ENCODE data around the gene EPHX1. TPM values are rescaled to one million over a fixed set of nuclear protein-coding genes. Genes with fewer than 3 reads are reported as not detected.
A peak's percentile ranks its signal among the peaks of the same experiment; 100 is the strongest.

Gene EPHX1
- total RNA-seq, result 26.5 TPM

- DNase-seq, result peak; percentile 93
Observed at GRCh38 chr1:225809842-225810578, at the start of gene EPHX1. EPHX1 (plus strand) TSS chr1:225810124; CDS start chr1:225828730, 18,606 bp downstream.

GRCh38 chr1:225760531-225760930, 49.4 kb upstream of the EPHX1 start:
- DNase-seq, result no peak

GRCh38 chr1:225761395-225761794, 48.5 kb upstream of the EPHX1 start:
- peak; percentile 13 for DNase-seq

- DNase-seq, result peak; percentile 69
Observed at GRCh38 chr1:225762002-225762441, 47.9 kb upstream of the EPHX1 start.

- peak; percentile 77 for DNase-seq
Observed at GRCh38 chr1:225762444-225762843, 47.5 kb upstream of the EPHX1 start.

GRCh38 chr1:225763716-225764548, 46.0 kb upstream of the EPHX1 start:
- peak; percentile 75 for DNase-seq

GRCh38 chr1:225765982-225766674, 43.8 kb upstream of the EPHX1 start:
- no peak for DNase-seq

GRCh38 chr1:225766967-225767633, 42.8 kb upstream of the EPHX1 start:
- peak; percentile 96 for DNase-seq

GRCh38 chr1:225767634-225768540, 42.0 kb upstream of the EPHX1 start:
- peak; percentile 94 for DNase-seq

GRCh38 chr1:225768662-225769426, 41.1 kb upstream of the EPHX1 start:
- DNase-seq, result no peak

GRCh38 chr1:225769687-225770086, 40.2 kb upstream of the EPHX1 start:
- DNase-seq, result no peak

- DNase-seq, result peak; percentile 58
Observed at GRCh38 chr1:225770561-225771248, 39.2 kb upstream of the EPHX1 start.

GRCh38 chr1:225771661-225772322, 38.1 kb upstream of the EPHX1 start:
- DNase-seq, result no peak

- peak; percentile 93 for DNase-seq
Observed at GRCh38 chr1:225772323-225772768, 37.6 kb upstream of the EPHX1 start.

- DNase-seq, result no peak
Observed at GRCh38 chr1:225772848-225773247, 37.1 kb upstream of the EPHX1 start.

- DNase-seq, result no peak
Observed at GRCh38 chr1:225774281-225775147, 35.4 kb upstream of the EPHX1 start.

GRCh38 chr1:225776294-225776693, 33.6 kb upstream of the EPHX1 start:
- no peak for DNase-seq

GRCh38 chr1:225777058-225777582, 32.8 kb upstream of the EPHX1 start:
- DNase-seq, result no peak

All from tongue (tissue), 2 donors.